ENCODE data around the gene MCC.

MCC gene

DNA sequence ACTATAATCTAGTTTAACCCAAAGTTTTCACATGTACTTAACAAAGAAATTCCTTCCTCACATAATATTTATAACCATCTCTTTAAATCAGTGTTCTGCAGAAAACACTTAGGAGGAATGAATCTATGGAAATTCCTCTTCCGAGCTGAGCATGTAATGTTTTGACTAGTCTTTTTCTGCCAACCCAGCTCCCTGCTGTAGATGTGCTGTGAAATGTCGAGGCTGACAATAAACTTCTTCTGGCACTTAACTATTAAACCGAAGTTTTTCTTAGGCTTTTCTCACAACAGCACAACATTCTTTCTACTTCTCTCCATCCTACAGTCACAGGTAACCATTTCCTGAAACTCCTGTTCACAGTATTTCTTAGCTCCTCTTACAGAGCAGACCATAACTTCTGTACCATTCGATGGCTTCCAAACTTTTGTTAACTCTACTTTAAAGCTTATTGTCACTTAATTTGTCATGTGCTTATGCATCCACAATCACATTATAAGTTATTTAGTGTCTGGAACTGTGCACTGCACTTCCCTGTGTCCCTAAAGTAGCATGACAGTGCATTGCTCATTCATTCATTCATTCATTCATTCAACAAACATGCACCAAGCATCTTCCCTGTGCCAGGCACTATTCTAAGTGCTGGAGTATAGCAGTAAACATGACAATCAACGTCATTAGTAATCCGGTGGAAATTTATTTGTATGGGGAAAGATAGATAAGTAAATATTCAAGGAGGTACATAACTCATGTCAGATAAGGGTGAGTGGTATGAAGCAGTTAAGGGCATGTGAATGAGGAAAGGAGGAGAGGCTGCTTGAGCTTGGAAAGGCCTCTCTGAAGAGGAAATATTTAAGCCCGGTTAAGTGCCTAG, 108.1 kb downstream of the MCC start:
- in situ Hi-C loops (cut with MboI; ENCODE audit: low pct_unique_long_range_greater_than_20kb, low sequenced_read_pairs), result no loop called here

DNA sequence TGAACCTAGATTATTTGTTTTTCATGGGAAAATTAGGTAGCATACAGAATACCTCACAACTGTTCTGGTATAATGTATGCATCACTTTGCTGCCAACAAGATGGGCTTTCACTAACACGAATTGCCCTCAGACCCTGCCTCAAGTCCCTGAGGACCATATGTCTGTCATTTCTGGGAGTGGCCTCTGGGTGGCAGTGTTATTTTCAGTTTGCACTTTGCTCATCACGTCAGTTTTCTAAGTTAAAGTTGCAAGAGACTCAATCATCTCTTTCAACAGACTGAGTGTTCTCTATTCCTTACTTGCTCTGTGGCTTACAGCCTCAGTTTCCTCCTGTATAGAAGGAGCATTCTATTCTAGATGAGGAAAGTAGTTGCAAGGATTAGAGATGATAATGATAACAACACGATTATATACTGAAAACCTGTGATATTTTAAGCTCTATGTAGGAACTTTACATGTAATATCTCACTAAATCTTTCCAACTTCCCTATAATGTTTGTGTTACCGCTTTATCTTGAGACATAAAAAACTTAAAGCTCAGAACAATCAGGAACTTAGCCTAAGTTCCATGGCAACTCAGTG, 109.2 kb downstream of the MCC start:
- peak; percentile 67 for DNase-seq
- in situ Hi-C loops (cut with MboI; ENCODE audit: low pct_unique_long_range_greater_than_20kb, low sequenced_read_pairs), result no loop called here

More for the DNA sequence above, 108.1 kb downstream of the MCC start:
- no peak for DNase-seq

DNA sequence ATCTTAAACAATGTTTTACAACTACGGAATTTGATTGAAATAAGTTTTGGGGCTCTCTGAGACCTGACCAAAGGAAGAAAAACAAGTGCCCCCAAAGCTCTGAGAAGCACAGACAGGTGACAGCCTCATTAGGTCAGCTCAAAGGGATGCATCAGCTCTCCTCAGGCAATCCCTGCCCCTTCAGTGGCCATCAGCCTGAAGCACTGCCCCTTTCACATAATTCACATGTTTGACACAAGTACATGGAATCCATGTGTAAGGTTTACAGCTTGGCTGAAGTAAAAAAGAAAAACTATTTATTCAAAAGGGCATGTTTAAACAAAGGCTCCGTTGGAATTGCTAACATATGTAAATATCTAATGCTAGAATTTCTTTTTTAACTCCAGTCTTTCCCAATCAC, 109.7 kb downstream of the MCC start:
- no peak for DNase-seq
- in situ Hi-C loops (cut with MboI; ENCODE audit: low pct_unique_long_range_greater_than_20kb, low sequenced_read_pairs), result no loop called here

DNA sequence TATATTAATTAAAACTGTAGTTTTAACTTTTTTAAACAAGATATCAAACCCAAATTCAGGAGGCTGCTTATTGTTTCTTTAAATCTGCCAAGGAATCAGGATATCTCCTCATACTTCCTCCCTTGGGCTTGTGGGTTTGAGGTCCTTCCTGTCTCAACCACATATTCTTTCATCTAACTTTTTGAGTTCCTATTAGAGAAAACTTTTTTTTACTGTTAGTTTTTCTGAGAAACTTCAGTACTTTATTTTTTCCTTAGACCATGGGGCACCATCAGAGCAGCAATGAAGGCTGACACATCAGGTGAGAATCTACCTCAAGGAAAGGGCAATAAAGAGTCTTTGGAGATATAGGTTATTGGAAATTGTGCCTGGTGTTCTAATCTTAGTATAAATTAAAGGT, 110.2 kb downstream of the MCC start:
- in situ Hi-C loops (cut with MboI; ENCODE audit: low pct_unique_long_range_greater_than_20kb, low sequenced_read_pairs), result no loop called here
- peak; percentile 29 for DNase-seq

DNA sequence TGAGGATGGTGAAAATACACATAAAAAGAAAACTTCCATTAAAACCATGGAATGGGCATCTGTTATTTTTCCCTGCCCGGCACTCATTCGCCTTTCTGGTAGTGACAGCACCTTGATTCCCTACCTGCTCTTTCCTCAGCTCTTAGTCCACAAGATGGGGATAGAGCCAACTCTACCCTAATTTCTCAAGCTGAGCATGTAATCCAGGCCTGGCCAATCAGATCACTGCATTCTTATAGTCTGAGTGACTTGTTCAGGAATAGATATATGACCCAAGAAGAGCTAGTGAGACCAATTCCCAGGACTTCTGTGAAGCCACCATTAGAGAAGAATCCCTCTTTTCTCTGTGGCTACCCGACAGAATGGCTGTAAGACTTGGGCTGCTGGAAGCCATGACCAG, 111.6 kb downstream of the MCC start:
- no peak for DNase-seq

DNA sequence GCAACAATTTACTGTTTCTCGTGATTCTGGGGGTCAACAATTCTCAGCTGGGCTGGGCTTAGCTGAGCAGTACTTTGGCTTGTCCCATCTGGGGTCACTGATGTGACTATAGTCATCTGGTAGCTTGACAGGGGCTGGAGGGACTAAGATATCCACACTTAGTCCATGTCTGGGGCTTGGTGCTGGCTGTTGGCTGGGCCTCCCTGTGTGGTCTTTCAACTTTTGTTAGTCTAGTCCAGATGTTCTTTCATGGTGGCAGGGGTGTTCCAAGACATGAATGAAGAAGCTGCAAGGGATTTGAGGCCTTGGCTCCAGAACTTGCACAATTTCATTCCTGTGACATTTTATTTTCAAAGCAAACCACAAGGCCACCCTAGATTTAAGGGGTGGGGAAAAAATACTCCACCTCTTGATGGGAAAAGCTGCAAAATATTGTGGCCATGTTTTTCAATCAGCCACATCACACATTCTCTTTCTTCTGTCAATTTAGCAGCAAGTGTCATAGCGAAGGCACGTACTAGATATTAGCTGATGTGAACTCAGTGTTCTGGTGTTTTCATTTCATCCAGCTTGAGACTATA, 112.7 kb downstream of the MCC start:
- DNase-seq, result no peak

More for the DNA sequence above, 111.6 kb downstream of the MCC start:
- in situ Hi-C loops (cut with MboI; ENCODE audit: low pct_unique_long_range_greater_than_20kb, low sequenced_read_pairs), result no loop called here

DNA sequence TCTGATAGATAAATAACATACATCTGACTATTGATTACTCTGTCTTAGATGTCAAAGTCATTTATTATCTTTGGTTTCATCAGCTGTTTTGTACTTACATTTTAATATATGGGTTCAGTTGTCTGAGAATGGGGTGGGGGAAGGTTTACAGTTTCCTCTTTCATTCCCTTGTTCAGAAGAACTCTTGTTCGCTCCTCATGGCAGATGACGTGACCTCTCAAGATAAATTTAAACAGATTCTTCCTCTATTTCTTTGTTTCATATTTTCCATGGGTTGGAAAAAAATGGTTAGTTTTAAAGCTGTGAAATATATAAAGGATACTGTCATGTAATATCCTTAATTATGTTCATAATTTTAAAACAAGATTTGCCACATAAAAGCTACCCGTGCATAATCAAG, 114.8 kb downstream of the MCC start:
- in situ Hi-C loops (cut with MboI; ENCODE audit: low pct_unique_long_range_greater_than_20kb, low sequenced_read_pairs), result no loop called here
- no peak for DNase-seq

More for the DNA sequence above, 112.7 kb downstream of the MCC start:
- in situ Hi-C loops (cut with MboI; ENCODE audit: low pct_unique_long_range_greater_than_20kb, low sequenced_read_pairs), result no loop called here

DNA sequence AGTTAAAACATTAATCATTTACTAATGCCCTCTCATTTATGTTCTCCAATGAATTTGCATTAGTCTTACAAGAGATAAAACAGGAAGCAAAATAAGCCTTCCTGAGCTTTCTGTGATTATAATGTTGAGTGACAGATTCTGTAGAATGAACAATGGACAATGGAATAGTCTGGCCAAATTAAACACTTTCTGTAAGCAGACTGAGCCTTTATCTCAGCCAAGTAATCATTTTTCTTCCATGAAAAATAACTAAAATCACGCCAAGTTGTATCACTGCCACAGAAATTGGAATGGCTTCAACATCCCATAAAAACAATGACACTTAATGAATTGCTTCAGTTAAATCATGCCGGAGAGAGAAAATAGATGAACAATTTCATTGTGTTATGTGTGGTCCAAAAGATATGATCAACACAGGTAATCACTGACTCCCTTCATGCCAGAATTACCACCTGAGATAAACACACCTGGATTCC, 116.5 kb downstream of the MCC start:
- in situ Hi-C loops (cut with MboI; ENCODE audit: low pct_unique_long_range_greater_than_20kb, low sequenced_read_pairs), result no loop called here
- DNase-seq, result no peak

DNA sequence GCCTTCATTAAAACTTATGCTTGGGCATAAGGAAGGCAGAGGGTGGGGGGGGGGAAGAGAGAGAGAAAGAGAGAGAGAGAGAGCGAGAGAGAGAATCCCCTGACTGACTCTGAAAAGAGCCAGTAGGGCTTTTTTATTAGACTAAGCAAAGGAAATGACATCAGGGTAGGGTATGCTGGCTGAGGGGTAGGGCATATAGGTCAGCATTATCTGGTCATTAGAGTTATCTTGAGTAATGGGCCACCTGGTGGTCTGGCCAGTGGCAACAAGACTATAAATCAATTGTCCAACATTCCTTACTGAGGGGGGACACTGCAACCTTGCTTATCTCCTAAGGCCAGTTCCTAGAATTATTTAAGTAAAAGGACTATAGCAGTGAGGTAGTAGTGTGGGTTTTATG, 120.7 kb downstream of the MCC start:
- in situ Hi-C loops (cut with MboI; ENCODE audit: low pct_unique_long_range_greater_than_20kb, low sequenced_read_pairs), result no loop called here
- DNase-seq, result no peak

DNA sequence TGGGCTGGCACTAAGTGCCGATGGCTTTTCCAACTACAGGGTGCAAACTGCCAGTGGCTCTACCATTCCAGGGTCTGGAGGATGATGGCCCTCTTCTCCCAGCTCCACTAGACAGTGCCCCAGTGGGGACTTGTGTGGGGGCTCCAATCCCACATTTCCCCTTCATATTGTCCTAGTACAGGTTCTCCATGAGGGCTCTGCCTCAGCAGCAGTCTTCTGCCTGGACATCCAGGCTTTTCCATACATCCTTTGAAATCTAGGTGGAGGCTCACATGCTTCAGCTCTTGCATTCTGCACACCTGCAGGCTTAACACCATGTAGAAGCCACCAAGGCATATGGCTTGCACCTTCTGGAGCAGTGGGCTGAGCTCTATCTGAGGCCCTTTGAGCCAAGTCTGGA, 123.8 kb downstream of the MCC start:
- no peak for DNase-seq
- in situ Hi-C loops (cut with MboI; ENCODE audit: low pct_unique_long_range_greater_than_20kb, low sequenced_read_pairs), result no loop called here

DNA sequence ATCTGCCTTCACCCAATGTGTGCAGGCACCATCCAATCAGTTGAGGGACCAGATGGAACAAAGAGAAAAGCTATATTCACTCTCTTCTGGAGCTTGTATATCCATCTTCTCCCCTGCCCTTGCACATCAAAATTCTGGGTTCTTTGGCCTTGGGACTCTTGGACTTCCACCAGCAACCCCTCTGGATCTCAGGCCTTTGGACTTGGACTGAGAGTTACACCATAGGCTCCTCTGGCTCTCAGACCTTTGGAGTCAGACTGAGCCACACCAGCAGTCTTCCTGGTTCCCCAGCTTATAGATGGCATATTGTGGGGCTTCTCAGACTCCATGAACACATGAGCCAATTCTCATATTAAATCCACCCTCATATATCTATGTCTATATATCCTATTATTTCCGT, 126.6 kb downstream of the MCC start:
- in situ Hi-C loops (cut with MboI; ENCODE audit: low pct_unique_long_range_greater_than_20kb, low sequenced_read_pairs), result no loop called here
- no peak for DNase-seq

DNA sequence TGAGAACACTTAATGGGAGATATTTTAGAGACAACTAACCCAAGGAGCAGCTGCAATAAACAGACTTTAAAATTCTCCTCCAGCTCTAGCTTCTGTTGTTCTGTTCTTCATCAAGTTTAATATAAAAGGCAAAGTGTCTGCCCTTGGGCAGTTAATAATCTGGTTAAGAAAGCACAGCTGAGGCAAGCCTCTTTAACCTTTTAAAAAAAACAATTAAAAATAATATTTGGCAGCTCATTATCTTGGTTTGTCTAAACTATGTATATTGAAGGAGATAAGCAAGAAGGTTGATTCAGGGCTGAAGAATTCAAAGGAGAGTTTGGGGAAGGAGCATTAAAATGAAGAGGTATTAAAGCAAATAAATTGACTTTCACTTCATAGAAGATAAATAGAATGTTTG, 128.8 kb downstream of the MCC start:
- in situ Hi-C loops (cut with MboI; ENCODE audit: low pct_unique_long_range_greater_than_20kb, low sequenced_read_pairs), result no loop called here
- DNase-seq, result no peak

DNA sequence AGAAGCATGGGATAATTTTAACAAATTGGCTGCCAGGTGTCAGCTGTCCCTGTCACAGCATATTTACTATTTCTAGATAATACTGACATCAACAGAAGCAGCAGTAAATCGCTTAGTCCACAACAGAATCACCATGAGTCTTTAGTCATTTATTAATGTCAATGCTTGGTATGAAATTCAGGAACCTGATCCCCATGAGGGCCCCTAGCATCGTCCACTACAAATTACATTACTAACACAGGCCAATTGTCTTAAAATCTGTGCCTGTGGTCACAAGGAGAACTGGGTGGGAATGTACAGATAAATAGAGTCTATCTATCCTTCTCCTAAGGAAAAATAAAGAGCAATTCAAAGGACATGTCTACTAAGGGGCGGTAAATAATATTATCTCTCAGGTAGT, 129.6 kb downstream of the MCC start:
- in situ Hi-C loops (cut with MboI; ENCODE audit: low pct_unique_long_range_greater_than_20kb, low sequenced_read_pairs), result no loop called here
- no peak for DNase-seq

DNA sequence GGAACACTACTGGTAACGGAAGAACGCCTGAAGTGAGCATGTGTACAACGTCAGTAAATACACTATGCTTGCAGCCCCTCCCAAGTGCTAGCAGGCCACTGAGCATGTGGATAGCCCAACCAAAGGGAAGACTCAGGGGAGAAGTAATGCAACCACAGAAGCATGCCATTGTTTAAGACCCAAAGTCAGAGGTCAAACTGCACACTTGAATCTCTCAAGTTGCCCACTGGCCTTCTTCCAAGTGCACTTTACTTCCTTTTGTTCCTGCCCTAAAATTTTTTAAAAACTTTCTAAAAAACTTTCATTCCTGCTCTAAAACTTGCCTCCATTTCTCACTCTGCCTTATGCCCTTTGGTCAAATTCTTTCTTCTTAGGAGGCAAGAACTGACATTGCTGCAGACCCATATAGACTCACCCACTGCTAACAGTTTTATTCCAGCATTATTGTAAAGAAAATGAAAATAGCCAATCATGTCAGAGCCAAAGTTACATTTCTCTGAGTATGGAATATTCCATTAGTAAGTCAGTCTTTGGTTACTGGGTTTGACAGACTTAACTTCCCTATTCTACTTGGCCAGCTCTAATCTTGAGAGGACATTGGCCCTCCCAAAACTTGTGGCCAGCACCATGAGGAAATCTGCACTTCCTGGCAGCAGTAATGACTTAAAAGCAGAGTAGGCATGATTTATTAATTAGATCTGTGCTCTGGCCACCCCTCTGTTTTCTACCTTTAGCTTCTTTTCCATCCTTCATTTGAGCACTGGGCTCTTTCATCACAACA, 130.4 kb downstream of the MCC start:
- in situ Hi-C loops (cut with MboI; ENCODE audit: low pct_unique_long_range_greater_than_20kb, low sequenced_read_pairs), result no loop called here
- peak; percentile 57 for DNase-seq

DNA sequence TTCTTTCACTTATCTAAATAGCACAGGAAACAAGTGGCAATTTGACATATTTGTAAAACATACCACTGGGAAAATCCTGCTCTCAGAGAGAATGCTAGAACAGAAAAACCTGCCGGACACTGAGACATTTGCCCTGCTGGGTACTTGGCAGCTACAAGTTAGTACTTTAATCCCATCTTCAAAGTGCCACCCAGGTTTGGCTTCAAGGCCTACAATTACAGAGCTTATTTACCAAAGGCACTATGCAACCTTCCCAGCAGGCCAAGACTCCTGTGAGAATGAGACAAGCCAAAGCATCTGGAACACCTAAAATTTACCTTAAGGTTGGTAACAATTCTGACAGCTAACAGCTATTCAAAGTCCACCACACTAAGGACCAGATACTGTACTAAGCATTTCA, 131.8 kb downstream of the MCC start:
- in situ Hi-C loops (cut with MboI; ENCODE audit: low pct_unique_long_range_greater_than_20kb, low sequenced_read_pairs), result no loop called here

DNA sequence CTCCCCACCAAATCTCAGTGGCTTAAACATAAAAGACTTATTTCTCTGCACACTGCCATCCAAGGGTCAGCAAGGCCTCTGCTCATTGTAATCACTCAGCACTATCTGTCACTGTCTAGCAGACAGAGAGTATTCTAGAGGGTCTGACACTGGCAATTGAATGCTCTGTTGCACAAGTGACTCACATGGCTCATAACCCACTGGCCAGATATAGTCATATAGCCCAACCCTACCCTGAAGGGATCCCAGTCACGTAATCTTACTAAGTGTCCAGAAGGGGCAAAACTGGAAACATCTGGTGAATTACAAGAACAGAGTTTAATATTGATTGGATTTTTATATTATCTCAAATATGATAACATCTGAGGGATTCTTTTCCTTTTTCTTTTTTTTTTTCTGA, 134.2 kb downstream of the MCC start:
- no peak for DNase-seq
- in situ Hi-C loops (cut with MboI; ENCODE audit: low pct_unique_long_range_greater_than_20kb, low sequenced_read_pairs), result no loop called here

More for the DNA sequence above, 131.8 kb downstream of the MCC start:
- DNase-seq, result no peak

DNA sequence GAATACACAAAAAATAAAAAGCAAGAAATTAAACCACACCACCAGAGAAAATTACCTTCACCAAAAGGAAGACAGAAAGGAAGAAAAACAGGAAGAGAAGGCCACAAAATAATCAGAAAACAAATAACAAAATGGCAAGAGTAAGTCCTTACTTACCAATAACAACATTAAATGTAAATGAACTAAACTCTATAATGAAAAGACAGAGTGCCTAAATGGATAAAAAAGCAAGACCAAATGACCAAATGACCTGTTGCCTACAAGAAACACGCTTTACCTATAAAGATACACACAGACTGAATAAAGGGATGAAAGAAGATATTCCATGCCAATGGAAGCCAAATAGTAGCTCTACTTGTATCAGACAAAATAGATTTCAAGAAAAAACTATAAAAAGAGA, 140.7 kb downstream of the MCC start:
- DNase-seq, result no peak
- in situ Hi-C loops (cut with MboI; ENCODE audit: low pct_unique_long_range_greater_than_20kb, low sequenced_read_pairs), result loop anchor here (25.0 kb wide), 2 partner anchors 165 to 265 kb away; partner anchors contain the start of gene YTHDC2

DNA sequence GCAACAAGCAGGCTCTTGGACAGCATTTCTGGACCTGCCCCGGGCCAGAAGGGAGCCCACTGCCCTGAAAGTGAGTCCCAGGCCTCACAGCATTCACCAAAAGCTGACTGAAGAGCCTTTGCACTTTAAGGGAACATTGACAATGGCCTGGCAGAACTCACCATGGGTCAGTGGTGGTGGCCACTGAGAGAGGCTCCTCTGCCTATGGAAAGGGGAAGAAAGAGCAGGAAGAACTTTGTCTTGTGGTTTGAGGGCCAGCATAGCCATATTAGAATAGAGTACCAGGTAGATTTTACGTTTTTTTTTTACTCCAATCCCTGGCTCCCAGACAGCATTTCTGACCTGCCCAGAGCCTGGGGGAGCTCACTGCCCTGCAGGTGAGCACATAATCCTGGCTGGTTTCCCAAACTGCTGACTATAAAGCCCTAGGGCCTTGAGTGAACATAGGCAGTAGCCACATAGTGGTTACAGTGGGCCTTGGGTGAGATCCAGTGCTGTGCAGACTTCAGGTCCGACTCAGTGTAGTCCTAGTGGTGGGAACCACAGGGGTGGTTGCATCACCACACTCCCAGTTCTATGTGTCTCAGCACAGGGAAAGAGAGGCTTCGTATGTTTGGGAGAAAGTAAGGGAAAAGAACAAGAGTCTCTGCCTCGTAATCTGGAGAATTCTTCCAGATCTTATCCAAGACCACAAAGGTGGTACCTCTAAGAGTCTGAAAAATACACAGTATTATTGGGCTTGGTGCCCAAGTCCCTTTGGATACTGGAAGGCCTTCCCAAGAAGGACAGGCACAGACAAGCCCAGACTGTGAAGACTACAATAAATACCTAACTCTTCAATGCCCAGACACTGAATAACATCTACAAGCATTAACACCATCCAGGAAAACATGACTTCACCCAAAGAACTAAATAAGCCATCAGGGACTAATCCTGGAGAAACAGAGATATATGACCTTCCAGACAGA, 143.0 kb downstream of the MCC start:
- no peak for DNase-seq
- in situ Hi-C loops (cut with MboI; ENCODE audit: low pct_unique_long_range_greater_than_20kb, low sequenced_read_pairs), result loop anchor here (25.0 kb wide), 2 partner anchors 167 to 267 kb away; partner anchors contain the start of gene YTHDC2
